ENCODE results near the gene GEMIN5.

Gene GEMIN5

DNA sequence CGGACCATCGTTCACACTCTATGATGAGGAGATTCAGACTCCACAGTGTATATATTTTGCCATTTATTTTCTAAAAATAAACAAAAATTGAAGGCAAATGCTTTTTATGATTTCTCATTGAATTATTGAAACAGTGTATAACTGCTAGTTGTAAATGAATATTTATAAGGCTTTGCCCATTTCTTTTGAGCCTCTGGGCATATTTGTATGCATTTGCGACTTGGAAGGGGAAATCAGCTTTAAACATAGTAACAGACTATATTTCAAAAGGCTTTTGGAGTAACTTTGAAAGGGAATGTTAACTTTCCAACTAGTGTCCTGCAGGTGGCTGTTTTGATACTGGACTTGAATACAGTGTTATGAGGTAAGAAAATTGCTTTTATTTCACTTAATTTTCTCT, 28.9 kb upstream of the GEMIN5 start:
- Histone ChIP-seq H3K79me2 (ENCODE audit: insufficient read depth, low read length) (no peaks in the 10 kb centered on the region), H2AFZ (ENCODE audit: low read depth, low read length) (no peak overlapping the region), H4K20me1 (ENCODE audit: insufficient read depth, low read length) (no peaks in the 10 kb centered on the region), H3K4me2 (ENCODE audit: insufficient read depth, low read length) (no peak overlapping the region), H3K27me3 (ENCODE audit: insufficient read depth, low read length, poor library complexity) (no peaks in the 10 kb centered on the region), H3K9ac (ENCODE audit: low read depth, low read length) (no peak overlapping the region), H3K27ac (ENCODE audit: low read length) (no peak overlapping the region), H3K4me3 (ENCODE audit: low read depth in 1 of 2, low read length in 2 of 2) (no peak overlapping the region), H3K4me1 (ENCODE audit: insufficient read depth, low read length) (no peaks in the 10 kb centered on the region), H3K36me3 (ENCODE audit: insufficient read depth, low read length) (peaks cover 43% of the 10 kb centered on the region), H3K9me3 (ENCODE audit: insufficient read depth, low read length, severe bottlenecking) (no peaks in the 10 kb centered on the region)
- DNase-seq (no peak), ATAC-seq (ENCODE audit: insufficient read depth, low read depth) (no peak)
- TF ChIP-seq EZH2 (IDR thresholded peaks at IDR 0.05; ENCODE audit: borderline replicate concordance, low read depth, low read length, severe bottlenecking): no peak
- TF ChIP-seq, protein P1, sequence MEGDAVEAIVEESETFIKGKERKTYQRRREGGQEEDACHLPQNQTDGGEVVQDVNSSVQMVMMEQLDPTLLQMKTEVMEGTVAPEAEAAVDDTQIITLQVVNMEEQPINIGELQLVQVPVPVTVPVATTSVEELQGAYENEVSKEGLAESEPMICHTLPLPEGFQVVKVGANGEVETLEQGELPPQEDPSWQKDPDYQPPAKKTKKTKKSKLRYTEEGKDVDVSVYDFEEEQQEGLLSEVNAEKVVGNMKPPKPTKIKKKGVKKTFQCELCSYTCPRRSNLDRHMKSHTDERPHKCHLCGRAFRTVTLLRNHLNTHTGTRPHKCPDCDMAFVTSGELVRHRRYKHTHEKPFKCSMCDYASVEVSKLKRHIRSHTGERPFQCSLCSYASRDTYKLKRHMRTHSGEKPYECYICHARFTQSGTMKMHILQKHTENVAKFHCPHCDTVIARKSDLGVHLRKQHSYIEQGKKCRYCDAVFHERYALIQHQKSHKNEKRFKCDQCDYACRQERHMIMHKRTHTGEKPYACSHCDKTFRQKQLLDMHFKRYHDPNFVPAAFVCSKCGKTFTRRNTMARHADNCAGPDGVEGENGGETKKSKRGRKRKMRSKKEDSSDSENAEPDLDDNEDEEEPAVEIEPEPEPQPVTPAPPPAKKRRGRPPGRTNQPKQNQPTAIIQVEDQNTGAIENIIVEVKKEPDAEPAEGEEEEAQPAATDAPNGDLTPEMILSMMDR (IDR thresholded peaks at IDR 0.05; ENCODE audit: borderline replicate concordance, extremely low read depth, low read length, poor library complexity, severe bottlenecking): no peak

DNA sequence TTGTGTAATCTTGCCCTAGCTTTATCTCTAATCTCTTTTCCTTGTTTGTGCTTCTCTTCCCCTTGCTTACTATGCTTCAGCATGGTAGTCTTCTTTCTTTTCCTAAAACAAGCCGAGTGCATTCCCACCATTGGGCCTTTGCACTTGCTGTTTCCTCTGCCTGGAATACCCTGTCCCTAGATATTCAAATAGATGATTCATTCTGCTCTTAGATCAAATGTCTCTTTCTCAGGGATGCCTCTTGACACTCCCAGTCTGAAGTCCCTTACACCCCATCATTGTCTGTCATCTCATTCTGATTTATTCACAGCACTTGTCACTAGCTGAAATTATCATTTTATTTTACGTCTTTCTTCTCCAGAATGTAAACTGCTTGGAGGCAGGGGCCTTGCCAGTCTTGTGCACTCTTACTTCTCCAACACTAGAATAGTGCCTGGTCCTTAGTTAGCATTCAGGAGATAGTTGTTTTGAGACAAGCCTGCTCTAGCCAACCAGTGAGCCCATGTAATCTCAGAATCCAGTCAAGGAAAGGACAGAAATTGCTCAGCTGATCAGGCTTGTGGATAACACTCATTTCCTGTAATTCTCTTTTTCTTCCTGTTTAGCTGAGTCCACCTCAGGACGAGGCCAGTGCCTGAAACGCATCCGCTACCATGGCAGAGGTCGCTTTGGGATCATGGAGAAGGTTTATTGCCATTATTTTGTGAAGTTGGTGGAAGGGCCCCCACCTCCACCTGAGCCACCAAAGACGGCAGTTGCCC, 28.2 kb upstream of the GEMIN5 start:
- peaks cover 49% of the 10 kb centered on the region for H3K36me3 ChIP-seq (ENCODE audit: insufficient read depth, low read length)
- H3K9ac ChIP-seq (ENCODE audit: low read depth, low read length): no peak overlapping the region
- TF ChIP-seq EZH2 (IDR thresholded peaks at IDR 0.05; ENCODE audit: borderline replicate concordance, low read depth, low read length, severe bottlenecking): no peak
- TF ChIP-seq, protein P1 (IDR thresholded peaks at IDR 0.05; ENCODE audit: borderline replicate concordance, extremely low read depth, low read length, poor library complexity, severe bottlenecking): no peak
- no peak overlapping the region for H3K4me3 ChIP-seq (ENCODE audit: low read depth in 1 of 2, low read length in 2 of 2)
- no peaks in the 10 kb centered on the region for H4K20me1 ChIP-seq (ENCODE audit: insufficient read depth, low read length)
- no peak overlapping the region for H3K27ac ChIP-seq (ENCODE audit: low read length)
- no peak for DNase-seq
- no peaks in the 10 kb centered on the region for H3K9me3 ChIP-seq (ENCODE audit: insufficient read depth, low read length, severe bottlenecking)
- H3K79me2 ChIP-seq (ENCODE audit: insufficient read depth, low read length): no peaks in the 10 kb centered on the region
- H3K4me2 ChIP-seq (ENCODE audit: insufficient read depth, low read length): no peak overlapping the region
- H3K4me1 ChIP-seq (ENCODE audit: insufficient read depth, low read length): no peaks in the 10 kb centered on the region
- no peaks in the 10 kb centered on the region for H3K27me3 ChIP-seq (ENCODE audit: insufficient read depth, low read length, poor library complexity)
- H2AFZ ChIP-seq (ENCODE audit: low read depth, low read length): no peak overlapping the region
- ATAC-seq (ENCODE audit: insufficient read depth, low read depth): no peak

GRCh38 chr5:154962494-154962893, 24.5 kb upstream of the GEMIN5 start:
- H4K20me1 ChIP-seq (ENCODE audit: insufficient read depth, low read length): no peaks in the 10 kb centered on the region
- no peak overlapping the region for H2AFZ ChIP-seq (ENCODE audit: low read depth, low read length)
- H3K27ac ChIP-seq (ENCODE audit: low read length): no peak overlapping the region
- no peak for DNase-seq
- ATAC-seq (ENCODE audit: insufficient read depth, low read depth): no peak
- H3K36me3 ChIP-seq (ENCODE audit: insufficient read depth, low read length): peaks cover 73% of the 10 kb centered on the region
- TF ChIP-seq, protein P1 (IDR thresholded peaks at IDR 0.05; ENCODE audit: borderline replicate concordance, extremely low read depth, low read length, poor library complexity, severe bottlenecking): no peak
- TF ChIP-seq EZH2 (IDR thresholded peaks at IDR 0.05; ENCODE audit: borderline replicate concordance, low read depth, low read length, severe bottlenecking): no peak
- no peak overlapping the region for H3K9ac ChIP-seq (ENCODE audit: low read depth, low read length)
- H3K9me3 ChIP-seq (ENCODE audit: insufficient read depth, low read length, severe bottlenecking): no peaks in the 10 kb centered on the region
- H3K4me3 ChIP-seq (ENCODE audit: low read depth in 1 of 2, low read length in 2 of 2): no peak overlapping the region
- H3K4me2 ChIP-seq (ENCODE audit: insufficient read depth, low read length): no peak overlapping the region
- H3K4me1 ChIP-seq (ENCODE audit: insufficient read depth, low read length): no peaks in the 10 kb centered on the region
- no peaks in the 10 kb centered on the region for H3K27me3 ChIP-seq (ENCODE audit: insufficient read depth, low read length, poor library complexity)
- no peaks in the 10 kb centered on the region for H3K79me2 ChIP-seq (ENCODE audit: insufficient read depth, low read length)

Measured in DND-41 (cell line).